ENCODE measurements around the gene CYP24A1. TPM values are rescaled to one million over a fixed set of nuclear protein-coding genes. Genes with fewer than 3 reads are reported as not detected.

The CYP24A1 gene
- total RNA-seq = not detected
- long read RNA-seq = 0 reads

DNA sequence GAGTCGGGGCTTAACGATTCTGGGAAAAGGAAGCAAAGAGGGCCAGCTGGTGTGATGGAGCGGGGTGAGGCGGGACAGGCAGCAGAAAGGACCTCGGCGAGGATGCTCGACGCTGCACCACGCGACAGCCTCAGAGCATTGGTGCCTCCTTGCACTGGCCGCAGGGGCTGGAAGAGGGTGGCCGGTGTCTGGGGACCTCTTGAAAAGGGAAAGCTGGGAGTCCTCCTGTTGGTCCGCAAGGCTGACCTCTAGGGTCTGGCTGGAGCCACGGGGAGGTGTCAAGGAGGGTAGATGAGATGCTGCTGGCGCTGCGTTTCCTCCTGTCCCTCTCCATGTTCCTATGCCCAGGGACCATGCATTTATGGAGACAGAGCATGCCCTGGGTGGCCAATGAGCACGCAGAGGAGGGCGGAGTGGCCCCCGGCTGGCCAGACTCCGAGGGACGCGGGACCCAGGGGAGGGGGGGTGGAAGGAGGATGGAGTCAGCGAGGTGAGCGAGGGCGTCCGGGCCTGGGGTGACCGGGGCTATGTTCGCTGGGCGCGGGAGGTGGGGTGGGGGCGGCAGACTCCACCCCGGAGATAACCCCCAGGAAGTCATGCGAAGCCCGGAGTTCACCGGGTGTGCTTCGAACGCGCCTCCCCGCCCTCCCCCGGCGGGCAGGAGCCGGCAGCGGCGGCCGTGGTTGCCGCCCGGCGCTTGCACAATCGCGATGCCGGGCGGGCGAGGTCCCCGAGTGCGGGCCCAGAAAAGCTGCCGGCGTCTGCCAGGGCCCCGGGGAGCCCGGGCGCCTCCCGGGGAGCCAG is at the start of gene CYP24A1:
Gene CYP24A1, minus strand, starts transcription at position 334 of the 804 bp plus-strand sequence. CDS start 407 bp downstream, outside the sequence.
- Histone ChIP-seq H3K36me3 (no peaks in the 10 kb centered on the region), H3K4me1 (peaks cover 25% of the 10 kb centered on the region), H3K9me3 (replicated peaks) (no peaks in the 10 kb centered on the region), H3K4me3 (peak within 1 kb of the TSS; percentile 39), H3K27ac (replicated peaks) (no peak within 1 kb of the TSS), H3K27me3 (ENCODE audit: low read depth) (peaks cover 100% of the 10 kb centered on the region)
- intact Hi-C loops (cut with micrococcal nuclease) = no loop called here
- DNase-seq = no peak
- TF ChIP-seq, protein P1, sequence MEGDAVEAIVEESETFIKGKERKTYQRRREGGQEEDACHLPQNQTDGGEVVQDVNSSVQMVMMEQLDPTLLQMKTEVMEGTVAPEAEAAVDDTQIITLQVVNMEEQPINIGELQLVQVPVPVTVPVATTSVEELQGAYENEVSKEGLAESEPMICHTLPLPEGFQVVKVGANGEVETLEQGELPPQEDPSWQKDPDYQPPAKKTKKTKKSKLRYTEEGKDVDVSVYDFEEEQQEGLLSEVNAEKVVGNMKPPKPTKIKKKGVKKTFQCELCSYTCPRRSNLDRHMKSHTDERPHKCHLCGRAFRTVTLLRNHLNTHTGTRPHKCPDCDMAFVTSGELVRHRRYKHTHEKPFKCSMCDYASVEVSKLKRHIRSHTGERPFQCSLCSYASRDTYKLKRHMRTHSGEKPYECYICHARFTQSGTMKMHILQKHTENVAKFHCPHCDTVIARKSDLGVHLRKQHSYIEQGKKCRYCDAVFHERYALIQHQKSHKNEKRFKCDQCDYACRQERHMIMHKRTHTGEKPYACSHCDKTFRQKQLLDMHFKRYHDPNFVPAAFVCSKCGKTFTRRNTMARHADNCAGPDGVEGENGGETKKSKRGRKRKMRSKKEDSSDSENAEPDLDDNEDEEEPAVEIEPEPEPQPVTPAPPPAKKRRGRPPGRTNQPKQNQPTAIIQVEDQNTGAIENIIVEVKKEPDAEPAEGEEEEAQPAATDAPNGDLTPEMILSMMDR (IDR thresholded peaks at IDR 0.05; ENCODE audit: borderline replicate concordance) = no peak

DNA sequence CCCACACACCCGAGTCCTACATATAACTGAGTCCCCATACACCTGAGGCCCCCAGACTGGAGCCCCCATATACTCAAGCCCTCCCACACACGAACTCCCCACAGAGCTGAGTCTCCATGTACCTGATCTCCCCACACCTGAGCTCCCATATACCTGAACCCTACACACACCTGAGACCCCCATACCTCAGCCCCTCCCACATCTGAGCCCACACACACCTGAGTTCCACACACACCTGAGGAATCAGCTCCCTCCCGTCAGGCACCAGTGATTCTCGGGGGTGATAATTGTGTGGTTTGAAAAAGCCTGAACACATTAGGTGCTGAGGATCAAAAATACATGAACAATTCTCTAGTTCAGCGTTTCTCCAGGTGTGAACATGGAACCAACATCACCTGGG is 49.5 kb upstream of the CYP24A1 start:
- Histone ChIP-seq H3K9me3 (replicated peaks) (no peaks in the 10 kb centered on the region), H3K27ac (replicated peaks) (no peak overlapping the region), H3K36me3 (no peaks in the 10 kb centered on the region), H3K27me3 (ENCODE audit: low read depth) (no peaks in the 10 kb centered on the region), H3K4me1 (peaks cover 21% of the 10 kb centered on the region), H3K4me3 (no peak overlapping the region)
- TF ChIP-seq, protein P1 (IDR thresholded peaks at IDR 0.05; ENCODE audit: borderline replicate concordance) = no peak
- no peak for DNase-seq
- intact Hi-C loops (cut with micrococcal nuclease) = no loop called here

DNA sequence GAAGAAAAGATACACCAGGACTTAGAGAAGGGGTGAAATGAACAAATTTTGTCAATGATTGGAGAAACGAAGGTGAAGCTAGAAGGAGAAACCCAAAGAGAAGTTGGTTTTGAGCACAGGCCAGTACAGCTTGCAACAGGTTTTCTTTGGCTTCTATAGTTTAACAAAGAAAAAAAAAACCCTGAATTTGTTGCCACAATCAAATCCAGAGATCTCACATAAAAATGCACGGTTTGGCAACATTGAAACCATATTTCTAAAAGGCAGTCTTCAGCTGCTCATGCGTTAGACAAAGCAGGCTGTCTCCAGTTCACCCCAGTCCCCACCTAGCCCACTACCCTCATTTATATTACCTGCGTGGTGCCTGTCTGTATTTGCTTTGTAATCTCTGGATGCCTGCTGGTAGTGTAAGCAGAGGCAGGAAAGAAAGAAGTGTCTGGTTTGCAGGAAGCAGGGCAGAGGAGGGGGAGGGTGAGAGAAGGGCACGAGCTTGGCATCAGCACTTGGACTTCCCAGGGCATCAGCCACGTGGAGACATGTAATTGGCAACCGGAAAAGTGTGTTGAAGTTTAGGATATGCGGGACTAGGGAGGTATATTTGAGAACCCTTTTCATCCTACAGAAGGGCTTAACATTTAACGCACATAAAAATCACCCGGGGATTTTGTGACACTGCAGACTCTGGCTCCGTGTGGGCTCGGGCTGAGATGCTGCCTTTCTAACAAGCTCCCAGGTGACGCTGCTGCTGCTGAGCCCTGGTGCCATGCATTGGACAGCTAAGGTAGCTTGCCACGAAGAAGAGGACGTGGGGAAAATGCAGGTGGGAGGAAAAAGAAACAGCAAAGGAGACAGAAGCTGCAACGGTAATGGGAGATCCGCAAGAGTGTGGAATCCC is 48.5 kb upstream of the CYP24A1 start:
- peaks cover under 1% of the 10 kb centered on the region for H3K36me3 ChIP-seq
- H3K27ac ChIP-seq (replicated peaks) = no peak overlapping the region
- intact Hi-C loops (cut with micrococcal nuclease) = no loop called here
- TF ChIP-seq, protein P1 (IDR thresholded peaks at IDR 0.05; ENCODE audit: borderline replicate concordance) = no peak
- no peak for DNase-seq
- H3K4me3 ChIP-seq = no peak overlapping the region
- peaks cover 30% of the 10 kb centered on the region for H3K4me1 ChIP-seq
- H3K9me3 ChIP-seq (replicated peaks) = no peaks in the 10 kb centered on the region
- no peaks in the 10 kb centered on the region for H3K27me3 ChIP-seq (ENCODE audit: low read depth)

DNA sequence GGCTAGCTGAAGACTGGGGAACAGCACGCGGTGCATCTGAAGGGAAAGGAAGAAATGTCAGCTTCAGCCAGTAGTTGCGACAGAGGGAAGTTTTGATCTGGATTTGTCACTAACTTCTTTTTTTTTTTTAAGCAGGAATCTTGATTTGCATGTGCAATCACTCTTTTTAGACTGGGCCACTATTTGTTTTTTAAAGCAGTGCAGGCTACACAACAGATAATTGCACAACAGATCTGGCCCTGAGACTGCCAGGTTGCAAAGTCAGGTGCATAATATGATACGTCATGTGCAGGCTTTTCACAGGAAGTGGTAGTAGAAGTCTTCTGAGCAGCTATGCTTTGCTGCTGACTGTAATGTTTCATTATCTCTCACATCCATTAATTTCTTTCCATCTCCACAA is 47.6 kb upstream of the CYP24A1 start:
- Histone ChIP-seq H3K27me3 (ENCODE audit: low read depth) (no peaks in the 10 kb centered on the region), H3K4me1 (peaks cover 30% of the 10 kb centered on the region), H3K36me3 (peaks cover 10% of the 10 kb centered on the region), H3K27ac (replicated peaks) (no peak overlapping the region), H3K4me3 (no peak overlapping the region), H3K9me3 (replicated peaks) (no peaks in the 10 kb centered on the region)
- intact Hi-C loops (cut with micrococcal nuclease) = no loop called here
- TF ChIP-seq, protein P1 (IDR thresholded peaks at IDR 0.05; ENCODE audit: borderline replicate concordance) = no peak
- no peak for DNase-seq

DNA sequence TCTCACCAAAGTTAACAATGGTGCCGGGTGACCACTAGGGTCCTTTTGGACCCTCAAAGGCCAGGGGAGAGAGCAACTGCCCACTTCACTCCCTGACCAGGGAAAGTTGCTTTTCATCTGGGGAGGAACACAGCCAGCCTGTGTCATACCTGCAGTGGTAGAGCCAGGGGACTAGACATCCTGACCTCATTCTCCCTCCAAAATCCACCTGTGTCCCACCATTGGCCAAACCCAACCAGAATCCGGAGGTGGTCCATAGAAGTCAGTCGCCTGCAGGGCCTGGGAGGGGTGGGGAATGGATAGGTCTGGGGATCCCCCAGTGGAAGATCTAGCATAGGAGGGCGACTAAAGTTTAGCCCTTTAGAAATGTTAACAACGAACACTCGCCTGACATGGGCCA is 46.9 kb upstream of the CYP24A1 start:
- Histone ChIP-seq H3K4me1 (peaks cover 30% of the 10 kb centered on the region), H3K27ac (replicated peaks) (no peak overlapping the region), H3K27me3 (ENCODE audit: low read depth) (no peaks in the 10 kb centered on the region), H3K4me3 (no peak overlapping the region), H3K36me3 (peaks cover 16% of the 10 kb centered on the region), H3K9me3 (replicated peaks) (no peaks in the 10 kb centered on the region)
- no peak for DNase-seq
- TF ChIP-seq, protein P1 (IDR thresholded peaks at IDR 0.05; ENCODE audit: borderline replicate concordance) = no peak
- intact Hi-C loops (cut with micrococcal nuclease) = no loop called here

Measured in left ventricle myocardium inferior (tissue), 1 donor.